ENCODE data around the gene CANT1. TPM values are rescaled to one million over a fixed set of nuclear protein-coding genes. Genes with fewer than 3 reads are reported as not detected.
A peak's percentile ranks its signal among the peaks of the same experiment; 100 is the strongest.

CANT1 gene
- total and polyA plus RNA-seq, 2 of the 13 experiments (the other 11 are each of a cell fraction or from before 2014, with no cell fraction given), result 34.1 to 42.1 TPM

DNA sequence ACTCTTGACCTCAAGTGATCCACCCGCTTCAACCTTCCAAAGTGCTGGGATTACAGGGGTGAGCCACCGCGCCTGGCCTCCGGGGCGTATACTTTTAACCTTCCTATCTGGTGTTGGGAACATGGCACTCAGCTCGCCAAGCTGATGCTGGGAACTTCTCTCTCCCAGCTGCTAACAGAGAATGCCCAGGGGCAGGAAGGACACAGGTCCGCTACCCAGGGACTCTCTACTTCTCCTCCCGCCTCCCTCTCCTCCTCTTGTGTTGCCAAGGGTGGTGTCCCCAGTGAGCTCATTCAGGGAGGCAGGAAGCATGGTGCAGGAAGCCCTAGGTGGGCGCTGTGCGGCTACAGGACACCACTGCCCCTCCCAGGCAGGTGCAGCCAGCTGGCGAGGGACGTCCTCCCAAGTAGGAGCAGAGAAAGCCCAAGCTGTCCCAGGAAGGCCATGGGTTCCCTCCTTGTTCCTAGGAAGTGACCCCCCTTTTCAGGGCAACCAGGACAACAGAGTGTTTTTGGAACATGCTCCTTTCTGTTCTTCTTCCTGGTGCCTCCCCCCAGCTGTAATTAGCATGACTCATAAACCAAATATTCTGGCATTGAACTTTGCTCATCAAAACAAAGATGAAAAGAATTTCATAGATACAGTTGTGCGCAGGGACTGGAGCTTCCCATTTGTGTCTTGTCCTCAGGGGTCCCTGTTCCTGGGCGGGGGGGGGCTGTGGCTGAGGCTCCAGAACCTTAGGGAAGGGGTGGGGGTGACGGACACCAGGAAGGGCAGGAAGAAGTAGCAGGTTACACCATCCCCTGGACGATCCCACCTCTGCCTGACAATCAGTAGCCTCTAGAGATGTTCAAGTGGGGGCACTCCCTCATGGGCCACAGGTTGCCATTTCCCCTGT, 17.1 kb upstream of the CANT1 start (continued):
- no peak for TF ChIP-seq ZNF382 (CRISPR knock-in tag; IDR thresholded peaks at IDR 0.05; ENCODE audit: borderline replicate concordance)
- TF ChIP-seq MIER2 (CRISPR knock-in tag; IDR thresholded peaks at IDR 0.05), result no peak; the same call in none of the 2 replicates
- TF ChIP-seq, protein P1, sequence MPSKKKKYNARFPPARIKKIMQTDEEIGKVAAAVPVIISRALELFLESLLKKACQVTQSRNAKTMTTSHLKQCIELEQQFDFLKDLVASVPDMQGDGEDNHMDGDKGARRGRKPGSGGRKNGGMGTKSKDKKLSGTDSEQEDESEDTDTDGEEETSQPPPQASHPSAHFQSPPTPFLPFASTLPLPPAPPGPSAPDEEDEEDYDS (CRISPR knock-in tag; IDR thresholded peaks at IDR 0.05), result peak; percentile 60; the same call in 1 of the 2 replicates
- no peak for TF ChIP-seq ZBTB1 (CRISPR knock-in tag; IDR thresholded peaks at IDR 0.05; ENCODE audit: borderline replicate concordance)
- TF ChIP-seq GRHL1 (CRISPR knock-in tag; conservative IDR thresholded peaks at IDR 0.05), result no peak
- TF ChIP-seq XBP1 (CRISPR knock-in tag; IDR thresholded peaks at IDR 0.05), result no peak
- no peak for TF ChIP-seq ZNF781 (CRISPR knock-in tag; IDR thresholded peaks at IDR 0.05; ENCODE audit: borderline replicate concordance, not compliant biosample characterization)
- TF ChIP-seq ZFP36 (IDR thresholded peaks at IDR 0.05; ENCODE audit: borderline replicate concordance, low read depth, low read length, partially characterized antibody), result no peak
- no peak for TF ChIP-seq ZNF678 (CRISPR knock-in tag; IDR thresholded peaks at IDR 0.05)
- no peak for TF ChIP-seq TERF1 (CRISPR knock-in tag; IDR thresholded peaks at IDR 0.05)
- no peak for TF ChIP-seq PAF1 (CRISPR knock-in tag; IDR thresholded peaks at IDR 0.05)
- TF ChIP-seq RFX1 (IDR thresholded peaks at IDR 0.05), result peak; percentile 40; the same call in 1 of the 2 replicates
- TF ChIP-seq ZNF546 (CRISPR knock-in tag; conservative IDR thresholded peaks at IDR 0.05), result no peak
- TF ChIP-seq GPBP1L1 (CRISPR knock-in tag; IDR thresholded peaks at IDR 0.05), result no peak
- TF ChIP-seq ELF4 (CRISPR knock-in tag; IDR thresholded peaks at IDR 0.05; ENCODE audit: borderline replicate concordance), result peak; percentile 80; the same call in 1 of the 2 replicates
- no peak for TF ChIP-seq ZFAT (CRISPR knock-in tag; conservative IDR thresholded peaks at IDR 0.05)
- TF ChIP-seq NRL (CRISPR knock-in tag; IDR thresholded peaks at IDR 0.05; ENCODE audit: borderline replicate concordance), result peak; percentile 83
- no peak for TF ChIP-seq ZFP36L2 (CRISPR knock-in tag; IDR thresholded peaks at IDR 0.05)
- TF ChIP-seq, protein P2, sequence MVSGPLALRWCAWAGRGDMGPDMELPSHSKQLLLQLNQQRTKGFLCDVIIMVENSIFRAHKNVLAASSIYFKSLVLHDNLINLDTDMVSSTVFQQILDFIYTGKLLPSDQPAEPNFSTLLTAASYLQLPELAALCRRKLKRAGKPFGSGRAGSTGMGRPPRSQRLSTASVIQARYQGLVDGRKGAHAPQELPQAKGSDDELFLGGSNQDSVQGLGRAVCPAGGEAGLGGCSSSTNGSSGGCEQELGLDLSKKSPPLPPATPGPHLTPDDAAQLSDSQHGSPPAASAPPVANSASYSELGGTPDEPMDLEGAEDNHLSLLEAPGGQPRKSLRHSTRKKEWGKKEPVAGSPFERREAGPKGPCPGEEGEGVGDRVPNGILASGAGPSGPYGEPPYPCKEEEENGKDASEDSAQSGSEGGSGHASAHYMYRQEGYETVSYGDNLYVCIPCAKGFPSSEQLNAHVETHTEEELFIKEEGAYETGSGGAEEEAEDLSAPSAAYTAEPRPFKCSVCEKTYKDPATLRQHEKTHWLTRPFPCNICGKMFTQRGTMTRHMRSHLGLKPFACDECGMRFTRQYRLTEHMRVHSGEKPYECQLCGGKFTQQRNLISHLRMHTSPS (CRISPR knock-in tag; IDR thresholded peaks at IDR 0.05; ENCODE audit: low read depth), result peak; percentile 92
- no peak for TF ChIP-seq ZMYM2 (CRISPR knock-in tag; IDR thresholded peaks at IDR 0.05)
- no peak for TF ChIP-seq ZSCAN22 (CRISPR knock-in tag; IDR thresholded peaks at IDR 0.05)
- TF ChIP-seq SIX1 (CRISPR knock-in tag; IDR thresholded peaks at IDR 0.05; ENCODE audit: borderline replicate concordance), result 0 out of 2 replicates have a peak, but pooled peaks have one; percentile 25
- TF ChIP-seq ZNF556 (CRISPR knock-in tag; IDR thresholded peaks at IDR 0.05; ENCODE audit: borderline replicate concordance), result peak; percentile 59; the same call in 1 of the 2 replicates
